MM.1S (cell line): ENCODE data around the gene ARHGAP26.

Source experiments
- EZH2phosphoT487 ChIP-seq: fragments of 300-600 bp; sonication (generic); IDR thresholded peaks from 2 replicates; pipeline ENCODE4 v1.6.1; 2018; ENCODE audit warnings: antibody characterized with exemption, low read length
- TF ChIP-seq, protein P1 (sequence below): fragments of 300-600 bp; sonication (generic); IDR thresholded peaks from 2 replicates; pipeline ENCODE4 v1.5.1; 2016; ENCODE audit warnings: antibody characterized with exemption, low read length, mixed read lengths

DNA sequence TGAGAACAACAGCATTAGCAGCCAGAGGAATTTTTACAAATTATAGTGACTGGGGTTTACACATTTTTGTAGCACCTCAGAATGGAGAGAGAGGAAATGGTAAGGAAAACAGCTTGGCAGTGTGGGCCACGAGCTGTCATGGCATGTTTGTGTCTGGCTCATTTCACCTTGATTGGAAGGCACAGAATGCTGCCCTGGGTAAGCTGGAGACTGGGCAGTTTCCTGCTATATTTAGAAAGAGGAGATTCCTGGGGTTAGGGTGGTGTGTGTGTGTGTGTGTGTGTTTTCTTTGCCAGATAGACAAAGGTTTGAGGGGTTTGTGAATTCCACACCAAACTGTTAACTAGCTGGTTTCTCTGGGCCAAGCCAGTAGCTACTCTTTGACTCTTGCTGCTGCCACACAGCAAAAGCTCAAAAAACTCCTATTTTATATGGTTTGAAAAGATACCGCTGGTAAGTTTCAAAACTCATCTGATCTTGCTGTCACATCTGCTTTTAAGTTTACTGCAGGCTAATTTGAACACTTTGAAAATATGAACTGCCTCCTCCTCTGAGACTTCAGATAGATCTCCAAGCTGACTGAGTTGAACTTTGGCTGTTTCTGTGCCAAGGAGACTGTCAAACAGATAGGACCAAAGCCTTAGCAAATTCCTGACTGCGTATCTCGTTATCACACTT, 9.1 kb downstream of the ARHGAP26 start:
- TF ChIP-seq, protein P1, sequence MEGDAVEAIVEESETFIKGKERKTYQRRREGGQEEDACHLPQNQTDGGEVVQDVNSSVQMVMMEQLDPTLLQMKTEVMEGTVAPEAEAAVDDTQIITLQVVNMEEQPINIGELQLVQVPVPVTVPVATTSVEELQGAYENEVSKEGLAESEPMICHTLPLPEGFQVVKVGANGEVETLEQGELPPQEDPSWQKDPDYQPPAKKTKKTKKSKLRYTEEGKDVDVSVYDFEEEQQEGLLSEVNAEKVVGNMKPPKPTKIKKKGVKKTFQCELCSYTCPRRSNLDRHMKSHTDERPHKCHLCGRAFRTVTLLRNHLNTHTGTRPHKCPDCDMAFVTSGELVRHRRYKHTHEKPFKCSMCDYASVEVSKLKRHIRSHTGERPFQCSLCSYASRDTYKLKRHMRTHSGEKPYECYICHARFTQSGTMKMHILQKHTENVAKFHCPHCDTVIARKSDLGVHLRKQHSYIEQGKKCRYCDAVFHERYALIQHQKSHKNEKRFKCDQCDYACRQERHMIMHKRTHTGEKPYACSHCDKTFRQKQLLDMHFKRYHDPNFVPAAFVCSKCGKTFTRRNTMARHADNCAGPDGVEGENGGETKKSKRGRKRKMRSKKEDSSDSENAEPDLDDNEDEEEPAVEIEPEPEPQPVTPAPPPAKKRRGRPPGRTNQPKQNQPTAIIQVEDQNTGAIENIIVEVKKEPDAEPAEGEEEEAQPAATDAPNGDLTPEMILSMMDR: no peak
- no peak for TF ChIP-seq EZH2phosphoT487
